IMR-90 (cell line): ENCODE results near the gene ABCC8. TPM values are rescaled to one million over a fixed set of nuclear protein-coding genes. Genes with fewer than 3 reads are reported as not detected.

Experiments
- ATAC-seq: fragments of 200-7000 bp; cut with Tn5 transposase; 2 replicates; pipeline ENCODE4 v1.9.1; 2020; ENCODE audit warnings: low read depth, mild to moderate bottlenecking, moderate library complexity
- BruUV-seq: library from RNA; stranded (reverse); fragments of 400-500 nt; replicated peaks from 2 replicates; lab custom pipeline; 2021; lab: Mats Ljungman, UMichigan
- CTCF ChIA-PET: fragments of 300-600 bp; formaldehyde crosslinking; extraction: SDS; loops from one replicate; lab custom pipeline; 2021; ENCODE audit warnings: antibody characterized with exemption; lab: Yijun Ruan, JAX
- POLR2A ChIA-PET: fragments of 300-600 bp; sonication (Branson Sonifier 250); formaldehyde crosslinking; loops from one replicate; lab custom pipeline; 2022; ENCODE audit warnings: antibody characterized with exemption; ENCODE audit not compliant: unreplicated experiment; lab: Charles Lee
- DNase-seq: peaks from one replicate; pipeline ENCODE4 v3.0.0; 2013
- H2AFZ ChIP-seq: replicated peaks from 2 replicates; pipeline ENCODE3; 2013; ENCODE audit warnings: low read length, mild to moderate bottlenecking; ENCODE audit not compliant: poor library complexity
- H2AK5ac ChIP-seq: 2 replicates; pipeline ENCODE4 v1.6.1; 2013; ENCODE audit warnings: low read depth, low read length, inconsistent platforms
- H2AK9ac ChIP-seq: replicated peaks from 2 replicates; pipeline ENCODE3; 2013; ENCODE audit warnings: mild to moderate bottlenecking, low read depth, low read length, moderate library complexity; ENCODE audit not compliant: poor library complexity
- H2BK120ac ChIP-seq: 2 replicates; pipeline ENCODE4 v1.6.1; 2013; ENCODE audit warnings: low read depth, low read length, inconsistent platforms
- H2BK15ac ChIP-seq: 3 replicates; pipeline ENCODE4 v1.6.1; 2013; ENCODE audit warnings: low read depth, low read length, inconsistent platforms
- H2BK20ac ChIP-seq: 2 replicates; pipeline ENCODE4 v1.6.1; 2013; ENCODE audit warnings: low read depth, mild to moderate bottlenecking, inconsistent platforms, low read length, moderate library complexity
- H2BK5ac ChIP-seq: 2 replicates; pipeline ENCODE4 v1.6.1; 2013; ENCODE audit warnings: mild to moderate bottlenecking, low read depth, low read length, inconsistent platforms; ENCODE audit not compliant: poor library complexity, severe bottlenecking
- H3K14ac ChIP-seq: replicated peaks from 2 replicates; pipeline ENCODE4 v1.6.1; 2013; ENCODE audit warnings: low read depth, low read length, inconsistent platforms
- H3K18ac ChIP-seq: 2 replicates; pipeline ENCODE4 v1.6.1; 2013; ENCODE audit warnings: low read depth, low read length, control low read depth
- H3K23ac ChIP-seq: 2 replicates; pipeline ENCODE4 v1.6.1; 2013; ENCODE audit warnings: low read depth, low read length, inconsistent platforms
- H3K27ac ChIP-seq: 2 replicates; pipeline ENCODE4 v1.5.1; 2013; ENCODE audit warnings: mild to moderate bottlenecking, control low read depth, low read length; ENCODE audit not compliant: insufficient read depth
- H3K27me3 ChIP-seq: 2 replicates; pipeline ENCODE4 v1.6.1; 2013; ENCODE audit warnings: low read length; ENCODE audit not compliant: control insufficient read depth, insufficient read depth
- H3K36me3 ChIP-seq: 2 replicates; pipeline ENCODE4 v1.6.1; 2013; ENCODE audit warnings: low read length, mixed read lengths; ENCODE audit not compliant: control insufficient read depth, insufficient read depth
- H3K4ac ChIP-seq: 2 replicates; pipeline ENCODE4 v1.6.1; 2013; ENCODE audit warnings: low read depth, low read length, inconsistent platforms
- H3K4me1 ChIP-seq: 2 replicates; pipeline ENCODE4 v1.6.1; 2013; ENCODE audit warnings: low read length, mixed read lengths; ENCODE audit not compliant: control insufficient read depth, insufficient read depth
- H3K4me2 ChIP-seq: 2 replicates; pipeline ENCODE4 v1.6.1; 2013; ENCODE audit warnings: low read depth, mild to moderate bottlenecking, control low read depth, low read length, moderate library complexity
- H3K4me3 ChIP-seq: 2 replicates; pipeline ENCODE4 v1.5.1; 2013; ENCODE audit warnings: low read depth, mild to moderate bottlenecking, control low read depth, low read length, moderate library complexity; ENCODE audit not compliant: insufficient read depth
- H3K56ac ChIP-seq: 2 replicates; pipeline ENCODE4 v1.6.1; 2013; ENCODE audit warnings: low read length, inconsistent platforms; ENCODE audit not compliant: insufficient read depth; ENCODE audit errors: extremely low read depth
- H3K79me1 ChIP-seq, 2 experiments: 2 replicates each; pipeline ENCODE4 v1.6.1; 2013; ENCODE audit warnings: low read length in 2 of 2, inconsistent platforms in 1 of 2, low read depth in 1 of 2
- H3K9ac ChIP-seq: 2 replicates; pipeline ENCODE4 v1.6.1; 2013; ENCODE audit warnings: low read depth, low read length, control low read depth
- H3K9me1 ChIP-seq: 2 replicates; pipeline ENCODE4 v1.6.1; 2013; ENCODE audit warnings: low read length, inconsistent platforms; ENCODE audit not compliant: insufficient read depth
- H3K9me3 ChIP-seq: 2 replicates; pipeline ENCODE4 v1.6.1; 2013; ENCODE audit warnings: low read length; ENCODE audit not compliant: control insufficient read depth, insufficient read depth
- H4K20me1 ChIP-seq: 2 replicates; pipeline ENCODE4 v1.6.1; 2013; ENCODE audit warnings: low read length, inconsistent platforms; ENCODE audit not compliant: insufficient read depth
- H4K5ac ChIP-seq: 2 replicates; pipeline ENCODE4 v1.6.1; 2013; ENCODE audit warnings: mild to moderate bottlenecking, low read depth, low read length, control low read depth
- H4K8ac ChIP-seq, 2 experiments: 2 replicates each; pipeline ENCODE4 v1.6.1; 2013; ENCODE audit warnings: low read depth in 2 of 2, low read length in 2 of 2, control low read depth in 1 of 2, inconsistent platforms in 1 of 2
- H4K91ac ChIP-seq: 2 replicates; pipeline ENCODE4 v1.6.1; 2013; ENCODE audit warnings: low read depth, low read length, inconsistent platforms; ENCODE audit not compliant: insufficient read depth
- BHLHE40 ChIP-seq: fragments of 150-350 bp; IDR thresholded peaks from 2 replicates; pipeline ENCODE4 v1.6.1; 2016; ENCODE audit warnings: mild to moderate bottlenecking, low read depth, low read length
- CHD1 ChIP-seq: IDR thresholded peaks from 2 replicates; pipeline ENCODE4 v1.6.1; 2012; ENCODE audit warnings: low read depth, low read length, improper control_type of control experiment
- ELK1 ChIP-seq: fragments of 150-350 bp; IDR thresholded peaks from 2 replicates; pipeline ENCODE4 v1.6.1; 2016; ENCODE audit warnings: low read depth, mild to moderate bottlenecking, low read length, moderate library complexity, borderline replicate concordance
- FOS ChIP-seq: fragments of 150-350 bp; IDR thresholded peaks from 2 replicates; pipeline ENCODE4 v1.6.1; 2016; ENCODE audit warnings: low read depth, low read length
- MAFK ChIP-seq: IDR thresholded peaks from 2 replicates; pipeline ENCODE4 v1.6.1; 2012; ENCODE audit warnings: low read depth, low read length, improper control_type of control experiment
- MAZ ChIP-seq: IDR thresholded peaks from 2 replicates; pipeline ENCODE4 v1.6.1; 2012; ENCODE audit warnings: low read depth, mild to moderate bottlenecking, low read length, improper control_type of control experiment, moderate library complexity, borderline replicate concordance
- MXI1 ChIP-seq: IDR thresholded peaks from 2 replicates; pipeline ENCODE4 v1.6.1; 2012; ENCODE audit warnings: low read depth, mild to moderate bottlenecking, low read length, moderate library complexity, borderline replicate concordance
- POLR2A ChIP-seq: IDR thresholded peaks from 2 replicates; pipeline ENCODE4 v1.6.1; 2012; ENCODE audit warnings: mild to moderate bottlenecking, low read depth, low read length
- RCOR1 ChIP-seq: IDR thresholded peaks from 2 replicates; pipeline ENCODE4 v1.6.1; 2012; ENCODE audit warnings: mild to moderate bottlenecking, low read length, improper control_type of control experiment; ENCODE audit not compliant: insufficient replicate concordance
- USF2 ChIP-seq: fragments of 150-350 bp; IDR thresholded peaks from 2 replicates; pipeline ENCODE4 v1.6.1; 2017; ENCODE audit warnings: mild to moderate bottlenecking, antibody characterized with exemption, low read length, low read depth
- WGBS, 2 experiments: methylation state at CpG; one replicate each; pipeline versions ENCODE4 v1.1.5 to v1.1.7; 2013; ENCODE audit warnings: missing lambda C conversion rate in 2 of 2; ENCODE audit not compliant: insufficient read length in 1 of 2; ENCODE audit errors: extremely low coverage in 2 of 2; 5-methylcytosine and 5-hydroxymethylcytosine counted together
- dilution Hi-C: fragments of 300-500 bp; cut with HindIII; formaldehyde crosslinking; loops from one replicate; pipeline ENCODE4 v1.14.3; 2018; ENCODE audit warnings: low sequenced_read_pairs; ENCODE audit not compliant: unreplicated experiment
- in situ Hi-C: fragments of 300-500 bp; cut with MboI; formaldehyde crosslinking; loops from 3 replicates; pipeline ENCODE4 v1.14.3; 2019; ENCODE audit warnings: low sequenced_read_pairs, inconsistent platforms, mixed read lengths
- intact Hi-C: fragments of 100-400 bp; cut with micrococcal nuclease; formaldehyde crosslinking; loops from 2 replicates; pipeline ENCODE4 v1.10.0; 2022
- polyA plus RNA-seq, 3 experiments: library from polyadenylated mRNA; depleted of rRNA; stranded (reverse); fragments of >200 nt; gene quantifications; 2 replicates each; pipeline ENCODE4 v1.2.3, GENCODE V29; 2012; ENCODE audit warnings: low replicate concordance in 1 of 3
- total RNA-seq: library from RNA; depleted of rRNA; stranded (reverse); fragments of >200 nt; gene quantifications from 2 replicates; pipeline ENCODE4 v1.2.3, GENCODE V29; 2012

ABCC8 gene
- total and polyA plus RNA-seq, 2 of the 4 experiments (the other 2 are of a cell fraction) = not detected

- H3K27me3 ChIP-seq = peaks cover 10% of the 10 kb centered on the region
- no CpG with 5 or more reads among the region's 4 CpGs for WGBS, 2 experiments
Observed at GRCh38 chr11:17490938-17491337, 14.3 kb upstream of the ABCC8 start.

More at GRCh38 chr11:17490938-17491337, 14.3 kb upstream of the ABCC8 start:
- H3K18ac ChIP-seq = no peak overlapping the region
- BruUV-seq = no TSS peak
- dilution Hi-C loops (no loop called here), in situ Hi-C loops (no loop called here), intact Hi-C loops (no loop called here)
- no peak overlapping the region for H4K8ac ChIP-seq
- H3K36me3 ChIP-seq = no peaks in the 10 kb centered on the region
- no peaks in the 10 kb centered on the region for H3K9me1 ChIP-seq
- H3K27ac ChIP-seq = no peak overlapping the region
- DNase-seq (no peak), ATAC-seq (no peak)
- no peak overlapping the region for H3K9ac ChIP-seq
- no peak overlapping the region for H3K56ac ChIP-seq
- no peaks in the 10 kb centered on the region for H3K9me3 ChIP-seq
- ChIA-PET CTCF (no interaction called here), POLR2A (no interaction called here)
- TF ChIP-seq ELK1 = no peak
- no peak for TF ChIP-seq CHD1
- TF ChIP-seq POLR2A = no peak
- TF ChIP-seq FOS = no peak
- no peak for TF ChIP-seq MAFK
- TF ChIP-seq MXI1 = no peak
- TF ChIP-seq USF2 = no peak
- no peak for TF ChIP-seq RCOR1
- TF ChIP-seq MAZ = no peak
- no peak for TF ChIP-seq BHLHE40
- no peak overlapping the region for H2BK5ac ChIP-seq
- no peak overlapping the region for H2AK9ac ChIP-seq
- H2BK15ac ChIP-seq = no peak overlapping the region
- H3K14ac ChIP-seq = no peak overlapping the region
- H4K91ac ChIP-seq = no peak overlapping the region
- no peak overlapping the region for H3K4ac ChIP-seq
- no peak overlapping the region for H2AFZ ChIP-seq
- H3K4me1 ChIP-seq = no peaks in the 10 kb centered on the region
- no peak overlapping the region for H3K4me3 ChIP-seq
- H4K20me1 ChIP-seq = no peaks in the 10 kb centered on the region
- no peaks in the 10 kb centered on the region for H3K79me1 ChIP-seq
- H2BK120ac ChIP-seq = no peak overlapping the region
- H2BK20ac ChIP-seq = no peak overlapping the region
- no peak overlapping the region for H4K5ac ChIP-seq
- H3K23ac ChIP-seq = no peak overlapping the region
- H3K4me2 ChIP-seq = no peak overlapping the region
- no peak overlapping the region for H2AK5ac ChIP-seq
